Activated CD4-positive, alpha-beta T cell treated with anti-CD3 and anti-CD28 coated beads, Interleukin-2, amount 50 U/mL, for 16 hours (primary cell): ENCODE data around the gene CRACDL.

Experiments used
- DNase-seq: peaks from one replicate; pipeline ENCODE4 v3.0.0-alpha.2; 2020

CRACDL gene

GRCh38 chr2:98881153-98881650 is 54.8 kb downstream of the CRACDL start:
- DNase-seq = no peak

DNA sequence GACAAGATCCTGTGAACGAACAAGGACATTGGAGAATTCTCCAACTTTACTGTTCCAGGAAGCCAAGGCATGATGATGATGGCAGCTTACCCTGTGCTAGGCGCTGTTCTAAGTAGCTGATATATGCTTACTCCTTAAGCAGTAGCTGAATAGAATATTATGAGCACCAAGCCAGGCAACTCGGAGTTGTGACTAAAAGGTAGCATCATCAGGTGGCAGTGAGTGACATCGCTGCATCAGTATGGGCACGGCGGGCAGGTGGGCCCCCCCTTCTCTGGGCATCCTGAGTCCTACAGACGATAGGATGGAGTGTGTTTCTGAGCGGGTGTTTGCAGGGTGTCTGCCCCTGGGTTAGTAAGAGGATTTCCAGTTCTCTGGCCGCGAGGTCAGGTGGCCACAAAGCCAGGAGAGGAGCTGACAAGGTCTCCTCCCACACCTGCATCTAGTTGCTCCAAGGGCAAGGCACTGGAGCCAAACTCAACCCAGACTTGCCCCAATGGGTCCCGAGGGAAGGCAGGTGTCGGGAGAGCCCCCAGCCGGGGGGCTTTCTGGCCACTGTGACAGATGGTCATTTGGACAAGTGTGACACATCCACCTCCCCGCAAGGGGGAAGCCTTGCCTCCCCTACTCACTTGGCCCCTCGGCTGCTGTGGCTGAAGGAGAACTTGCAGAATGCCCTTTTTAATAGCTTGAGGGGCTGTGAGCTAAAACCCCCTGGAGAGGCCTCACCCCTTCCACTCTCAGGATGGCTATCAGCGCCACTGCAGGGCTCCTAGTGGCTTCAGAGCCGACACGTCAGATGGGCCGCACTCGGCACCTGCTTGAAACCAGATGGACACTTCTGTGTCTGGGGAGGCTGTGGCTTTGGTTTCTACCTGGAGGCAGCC is 55.5 kb downstream of the CRACDL start:
- no peak for DNase-seq

DNA sequence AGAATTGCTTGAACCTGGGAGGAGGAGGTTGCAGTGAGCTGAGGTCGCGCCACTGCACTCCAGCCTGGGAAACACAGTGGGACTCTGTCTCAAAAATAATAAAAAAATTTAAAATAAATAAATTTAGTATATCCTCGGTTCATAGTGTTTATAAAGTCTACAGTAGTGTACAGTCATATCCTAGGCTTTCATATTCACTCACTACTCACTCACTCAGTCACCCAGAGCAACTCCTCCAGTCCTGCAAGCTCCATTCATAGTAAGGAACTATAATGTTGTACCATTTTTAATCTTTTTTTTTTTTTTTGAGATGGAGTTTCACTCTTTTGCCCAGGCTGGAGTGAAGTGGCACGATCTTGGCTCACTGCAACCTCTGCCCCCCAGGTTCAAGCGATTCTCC is 58.4 kb downstream of the CRACDL start:
- DNase-seq = peak; percentile 35

DNA sequence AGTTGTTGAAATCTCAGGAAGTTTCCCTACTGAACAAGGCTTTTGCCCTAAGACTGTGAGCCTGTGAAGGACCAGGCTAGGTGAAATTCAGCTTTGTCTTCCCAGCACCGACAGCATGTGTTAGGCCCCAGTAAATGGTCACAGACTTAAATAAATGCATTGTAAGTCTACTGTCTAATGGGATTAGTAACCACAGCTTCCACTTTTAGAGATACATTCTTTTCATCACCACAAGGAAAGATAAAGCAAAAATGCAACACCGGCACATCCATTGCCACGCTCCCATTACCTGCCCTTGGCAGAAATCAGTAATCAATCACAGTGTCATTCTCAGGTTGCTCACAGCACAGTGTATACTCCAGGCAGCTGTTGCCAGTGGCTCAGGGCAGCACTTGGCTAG is 59.3 kb downstream of the CRACDL start:
- no peak for DNase-seq

DNA sequence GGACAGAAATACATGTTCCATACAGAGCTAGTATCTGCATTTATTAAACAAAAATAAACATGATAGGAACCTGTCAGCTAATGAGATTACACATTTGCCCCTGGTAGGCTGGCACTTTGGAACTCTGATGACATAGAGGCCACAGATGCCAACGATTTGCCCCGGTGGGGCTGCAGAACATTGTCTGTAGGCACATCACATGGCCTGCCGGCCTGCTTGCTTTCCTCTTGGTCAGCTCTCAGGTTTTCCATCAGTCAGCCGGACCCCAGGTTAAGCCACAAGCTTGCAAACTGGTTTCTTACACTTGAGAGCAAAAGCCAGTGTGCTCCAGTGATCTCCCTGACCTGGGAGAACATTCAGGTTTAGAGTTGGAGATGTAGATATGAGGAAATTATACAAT is 60.3 kb downstream of the CRACDL start:
- no peak for DNase-seq

- DNase-seq = peak; percentile 35
These were observed 60.8 kb downstream of the CRACDL start for GRCh38 chr2:98875081-98875728.

DNA sequence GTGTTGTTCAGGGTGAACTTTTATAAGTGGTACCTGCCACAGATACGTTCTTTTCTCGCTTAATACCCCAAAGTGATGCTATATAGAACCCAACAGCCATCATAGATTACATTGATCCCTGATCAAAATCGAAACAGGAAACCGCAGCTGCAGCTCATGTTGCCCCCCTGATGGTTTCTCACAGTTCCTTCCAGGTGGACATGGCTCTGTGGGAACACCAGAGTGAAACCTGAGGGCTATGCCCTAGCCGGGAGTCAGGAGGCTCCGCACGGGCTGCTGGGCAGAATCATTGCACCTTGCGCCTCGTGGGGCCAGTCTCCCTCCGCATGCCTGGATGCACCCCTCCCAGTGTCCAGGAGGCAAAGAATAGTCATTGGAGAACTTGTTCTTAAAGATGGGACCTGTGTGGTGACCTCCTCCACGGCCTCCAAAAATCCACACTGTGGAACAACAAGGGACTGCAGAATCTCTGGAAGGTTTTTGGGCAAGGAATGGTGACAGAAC is 61.8 kb downstream of the CRACDL start:
- DNase-seq = no peak

GRCh38 chr2:98872526-98872925 is 63.5 kb downstream of the CRACDL start:
- no peak for DNase-seq

- DNase-seq = no peak
These were observed 64.5 kb downstream of the CRACDL start for GRCh38 chr2:98871506-98871905.

DNA sequence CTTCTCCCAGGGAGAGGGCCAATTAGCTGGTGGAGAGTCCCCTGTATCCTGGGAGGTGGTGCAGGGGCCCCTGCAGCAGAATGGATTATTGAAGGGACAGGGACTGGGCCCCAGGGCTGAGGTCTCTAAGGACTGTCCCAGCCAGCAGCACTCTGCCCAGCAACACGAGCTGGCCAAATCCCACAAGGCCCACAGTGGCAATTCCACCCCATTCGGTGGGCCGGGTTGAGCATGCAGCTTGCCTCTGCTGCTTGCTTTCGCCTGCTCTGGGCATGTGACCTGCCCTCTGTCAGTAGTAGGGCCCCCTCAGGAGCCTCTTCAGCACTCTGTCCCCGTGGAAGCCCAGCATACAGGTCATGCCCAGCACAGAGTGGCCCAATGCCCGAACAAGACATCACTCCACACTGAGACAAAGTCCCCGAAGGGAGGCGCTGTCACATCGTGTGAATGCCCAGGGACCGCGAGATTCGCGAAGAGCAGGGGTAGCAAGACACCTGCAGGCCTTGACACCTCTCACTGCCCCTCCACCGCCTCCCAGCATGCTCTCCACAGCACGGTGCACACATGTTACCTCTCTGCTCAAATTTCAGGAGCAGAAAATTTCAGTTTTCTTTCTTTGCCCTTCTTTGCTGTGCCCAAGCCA is 65.4 kb downstream of the CRACDL start:
- no peak for DNase-seq

GRCh38 chr2:98869870-98870269 is 66.2 kb downstream of the CRACDL start:
- DNase-seq = no peak

- DNase-seq = no peak
These were observed 66.8 kb downstream of the CRACDL start for GRCh38 chr2:98869272-98869641.

GRCh38 chr2:98868548-98869271 is 67.3 kb downstream of the CRACDL start:
- no peak for DNase-seq

DNA sequence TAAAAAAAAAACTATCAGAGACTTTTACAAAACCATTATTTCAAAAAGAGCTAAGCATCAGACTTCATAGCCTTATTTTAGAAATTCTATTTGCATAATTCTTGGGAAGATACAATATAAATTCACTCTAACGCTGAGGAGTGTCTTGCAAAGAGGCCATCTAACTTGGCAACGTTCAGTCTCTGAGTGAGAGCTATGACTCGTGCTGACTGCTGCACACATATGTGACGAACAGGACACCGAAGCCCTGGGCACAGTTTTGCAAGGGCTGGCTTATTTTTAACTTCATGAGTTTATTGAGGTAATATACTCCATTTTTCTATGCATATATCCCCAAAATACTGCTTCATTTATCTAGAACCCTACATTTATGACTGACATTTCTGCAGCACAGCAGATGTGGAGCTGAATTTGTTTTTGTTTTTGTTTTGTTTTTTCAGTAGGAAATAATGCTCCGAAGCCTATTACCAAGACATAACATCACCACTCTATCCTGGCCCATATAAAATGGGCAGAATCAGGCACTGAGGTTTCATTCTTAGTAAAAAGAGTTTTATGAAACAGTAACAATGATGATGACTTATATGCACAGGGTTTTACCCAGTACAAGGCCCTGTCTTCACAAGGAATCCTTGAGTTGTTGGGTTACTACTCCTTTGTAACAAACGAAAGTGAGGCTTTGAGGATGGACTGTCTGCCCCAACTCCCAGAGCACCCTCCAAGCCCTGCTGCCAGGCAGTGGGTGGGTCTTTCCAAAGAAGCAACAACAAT is 68.3 kb downstream of the CRACDL start:
- DNase-seq = no peak

DNA sequence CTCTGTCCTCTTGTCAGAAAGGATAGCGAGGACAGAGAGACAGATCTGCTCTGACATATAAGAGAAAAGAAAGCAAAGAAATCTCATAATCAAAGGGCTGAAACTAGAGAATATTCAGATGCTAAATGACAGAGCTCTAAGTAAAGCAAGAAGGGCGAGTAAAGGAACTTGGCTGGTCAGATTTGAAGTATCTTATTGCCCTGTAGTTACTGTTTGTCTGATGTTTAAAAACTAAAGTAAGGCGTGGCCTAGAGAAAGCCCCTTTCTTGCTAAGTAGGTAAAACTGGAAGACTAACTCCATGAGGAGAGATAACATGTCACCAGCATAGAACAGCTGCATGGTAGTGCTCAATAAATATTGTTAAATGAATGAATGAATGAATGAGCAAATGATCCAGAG is 70.0 kb downstream of the CRACDL start:
- DNase-seq = peak; percentile 18

GRCh38 chr2:98861601-98862000 is 74.4 kb downstream of the CRACDL start:
- DNase-seq = no peak

GRCh38 chr2:98859323-98859722 is 76.7 kb downstream of the CRACDL start:
- no peak for DNase-seq

DNA sequence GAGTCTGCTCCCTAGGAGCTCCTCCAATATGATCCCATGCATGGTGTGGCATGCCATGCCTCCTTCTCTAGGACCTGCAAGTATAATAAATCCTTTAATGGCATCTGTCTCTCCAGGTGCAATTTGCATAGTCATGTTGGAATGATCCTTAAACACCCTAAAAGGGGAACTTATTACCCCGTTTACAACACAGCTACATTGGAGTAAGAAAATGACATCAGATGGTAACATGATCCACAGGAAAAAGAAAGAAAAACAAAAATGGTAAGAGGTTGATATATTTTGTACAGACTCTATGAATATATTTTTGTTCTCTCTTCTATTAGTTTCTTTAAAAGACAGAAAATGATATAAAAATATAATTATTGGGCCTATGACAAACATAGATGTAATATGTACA is 79.0 kb downstream of the CRACDL start:
- no peak for DNase-seq

- no peak for DNase-seq
These were observed 81.3 kb downstream of the CRACDL start for GRCh38 chr2:98854682-98855081.

DNA sequence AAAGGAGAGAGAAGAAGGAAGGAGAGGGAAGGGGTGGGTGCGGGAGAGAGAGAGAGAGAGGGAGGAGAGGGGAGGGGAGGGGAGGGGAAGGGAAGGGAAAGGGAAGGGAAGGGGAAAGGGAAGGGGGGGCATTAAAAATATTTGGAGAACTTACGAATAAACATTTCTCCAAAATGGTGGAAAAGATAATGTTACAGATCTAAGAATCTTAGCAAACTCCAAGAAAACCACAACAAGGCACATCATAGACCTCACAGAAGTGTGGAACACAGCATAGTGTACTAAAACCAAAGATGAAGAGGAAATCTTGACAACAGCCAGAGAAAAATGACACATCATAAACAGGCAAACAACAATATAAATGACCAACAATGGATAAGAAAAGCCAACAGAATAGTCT is 83.1 kb downstream of the CRACDL start:
- DNase-seq = no peak

DNA sequence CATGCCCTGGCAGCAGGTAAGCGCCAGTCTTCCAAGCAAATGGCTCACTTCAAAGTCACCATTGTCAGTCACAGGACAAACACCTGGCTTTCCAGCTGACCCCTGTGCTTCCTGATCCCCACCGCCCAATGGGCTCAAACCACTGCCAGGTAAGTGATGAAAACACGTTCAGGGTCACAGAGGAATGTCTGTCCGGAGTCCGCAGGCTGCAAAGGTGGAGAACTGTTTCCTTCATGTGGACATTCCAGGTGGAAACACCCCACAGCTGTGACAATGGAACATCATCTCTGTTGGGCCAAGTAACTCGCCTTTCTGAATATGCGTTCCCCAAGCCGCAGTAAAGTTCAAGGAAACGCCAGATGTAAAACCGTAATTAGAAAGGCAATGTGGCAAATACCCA is 86.0 kb downstream of the CRACDL start:
- DNase-seq = no peak

DNA sequence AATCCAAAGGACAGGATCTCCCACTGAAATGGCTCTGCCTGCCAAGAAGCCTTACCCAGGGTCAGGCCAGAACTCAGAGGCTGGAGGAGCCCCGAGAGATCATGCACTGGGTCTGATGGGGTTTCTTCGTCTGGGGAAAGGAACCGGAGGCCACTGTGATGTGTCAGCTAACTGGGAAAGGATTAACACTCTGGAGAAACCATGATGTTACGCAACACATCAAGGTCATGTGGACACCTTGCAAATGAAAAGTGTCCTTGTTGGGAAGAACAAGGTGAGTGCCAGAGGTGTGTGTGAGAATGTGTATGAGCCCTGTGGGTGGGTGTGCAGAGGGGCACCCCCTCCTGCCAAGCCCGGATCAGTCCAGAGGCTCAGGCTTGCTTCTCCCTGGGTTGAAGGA is 86.9 kb downstream of the CRACDL start:
- no peak for DNase-seq
